WERI-Rb-1 (cell line): Measurements from ENCODE around the gene BTD.

Experiments used
- DNase-seq: peaks from one replicate; pipeline ENCODE4 v3.0.0-alpha.2; 2020
- H3K27ac ChIP-seq: fragments of 250-450 bp; sonication (Bioruptor Pico); 2 replicates; pipeline ENCODE4 v1.5.1; 2020; ENCODE audit warnings: mild to moderate bottlenecking, moderate library complexity
- H3K27me3 ChIP-seq: fragments of 250-450 bp; sonication (Bioruptor Pico); 2 replicates; pipeline ENCODE4 v1.5.1; 2021; ENCODE audit warnings: mild to moderate bottlenecking, low read depth, moderate library complexity; ENCODE audit not compliant: insufficient read depth, severe bottlenecking
- H3K36me3 ChIP-seq: fragments of 250-450 bp; sonication (Bioruptor Pico); 2 replicates; pipeline ENCODE4 v1.5.1; 2020; ENCODE audit warnings: mild to moderate bottlenecking, moderate library complexity
- H3K4me3 ChIP-seq: 2 replicates; pipeline ENCODE4 v1.5.1; 2011; ENCODE audit warnings: low read depth, mild to moderate bottlenecking, control low read depth, low read length
- H3K9me3 ChIP-seq: fragments of 250-450 bp; sonication (Bioruptor Pico); 2 replicates; pipeline ENCODE4 v1.5.1; 2021; ENCODE audit warnings: mild to moderate bottlenecking, moderate library complexity; ENCODE audit not compliant: severe bottlenecking
- CTCF ChIP-seq: IDR thresholded peaks from 2 replicates; pipeline ENCODE4 v1.5.1; 2011; ENCODE audit warnings: low read depth, mild to moderate bottlenecking, control low read depth, inconsistent platforms, low read length

BTD gene

DNA sequence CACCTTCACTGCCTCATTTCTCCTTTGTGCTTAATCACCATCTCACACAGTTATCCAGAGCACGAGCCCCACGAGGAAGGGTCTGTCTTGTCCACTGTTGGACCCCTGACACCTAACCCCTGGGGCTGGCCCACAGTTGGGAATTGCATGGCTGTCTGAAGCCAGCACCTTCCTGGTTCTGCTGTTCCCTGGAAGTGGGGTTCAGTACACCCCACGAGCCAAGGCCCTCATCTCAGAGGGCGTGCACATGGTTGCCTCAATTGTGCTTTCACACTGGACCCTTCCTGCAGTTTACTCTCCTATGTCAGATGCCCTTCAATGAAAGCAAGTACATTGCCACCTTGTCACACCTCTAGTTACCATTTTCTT lies 30.7 kb downstream of the BTD start:
- no peaks in the 10 kb centered on the region for H3K27me3 ChIP-seq
- no peaks in the 10 kb centered on the region for H3K36me3 ChIP-seq
- no peak for TF ChIP-seq CTCF
- no peak overlapping the region for H3K27ac ChIP-seq
- H3K9me3 ChIP-seq = no peaks in the 10 kb centered on the region
- no peak for DNase-seq
- H3K4me3 ChIP-seq = no peak overlapping the region

DNA sequence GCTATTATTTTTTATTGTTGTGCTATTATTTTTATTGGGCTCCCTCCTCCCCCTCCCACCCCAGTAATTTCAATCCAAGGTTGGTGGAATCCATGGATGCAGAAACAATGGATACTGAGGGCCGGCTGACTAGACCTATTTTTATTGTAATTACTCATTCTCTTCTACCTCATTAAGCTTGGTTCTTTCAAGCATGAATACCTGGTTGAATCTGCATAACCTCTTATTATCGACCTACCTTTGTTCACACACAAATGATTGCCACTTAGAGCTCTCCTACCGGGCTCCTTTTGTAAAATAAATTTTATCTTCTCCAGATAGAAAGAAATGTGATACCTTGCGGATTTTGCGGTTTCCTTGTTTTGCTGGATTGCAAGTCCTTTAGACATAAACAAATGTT lies 31.6 kb downstream of the BTD start:
- DNase-seq = no peak
- Histone ChIP-seq H3K27me3 (no peaks in the 10 kb centered on the region), H3K4me3 (no peak overlapping the region), H3K9me3 (no peaks in the 10 kb centered on the region), H3K27ac (no peak overlapping the region), H3K36me3 (no peaks in the 10 kb centered on the region)
- no peak for TF ChIP-seq CTCF

DNA sequence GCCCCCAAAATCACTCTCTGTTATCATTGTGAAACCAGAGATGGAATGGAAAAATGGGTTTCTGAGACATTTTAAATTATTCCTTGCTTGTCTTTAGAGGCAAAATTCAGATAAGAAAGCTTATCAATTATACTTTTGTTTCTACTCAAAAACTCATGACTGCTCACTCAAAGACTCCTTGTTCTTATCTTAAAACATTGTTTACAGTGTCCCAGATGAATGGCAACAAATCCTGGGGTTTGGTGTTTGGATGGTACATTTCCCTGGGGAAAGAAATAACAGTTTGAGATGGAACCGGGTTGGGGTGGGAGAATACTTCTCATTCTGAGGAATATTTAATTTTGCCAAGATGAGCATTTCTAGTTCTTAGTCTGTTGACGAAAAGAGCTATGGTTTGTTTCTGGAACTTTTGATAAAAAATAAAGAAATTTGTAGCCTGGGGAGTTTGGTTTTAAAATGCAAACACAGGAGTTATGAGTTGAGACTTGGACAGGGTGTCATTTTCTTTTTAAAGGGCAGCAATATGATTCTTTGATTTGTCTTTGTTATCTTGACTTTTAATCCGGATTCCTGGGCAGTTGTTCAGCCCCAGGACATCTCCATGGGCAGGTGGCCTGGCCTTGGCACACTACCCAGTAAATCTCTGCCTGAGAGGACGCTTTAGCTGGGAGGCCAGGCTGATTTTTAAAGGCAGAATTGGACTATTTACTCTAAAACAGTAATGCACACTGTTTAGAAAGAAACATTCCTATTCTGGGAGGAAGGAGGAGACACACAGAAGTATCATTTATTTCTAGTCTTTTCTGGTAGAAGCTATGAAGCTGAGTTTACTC lies 32.4 kb downstream of the BTD start:
- Histone ChIP-seq H3K27ac (no peak overlapping the region), H3K4me3 (no peak overlapping the region)

GRCh38 chr3:15634671-15635070 lies 33.1 kb downstream of the BTD start:
- Histone ChIP-seq H3K4me3 (no peak overlapping the region), H3K27ac (no peak overlapping the region), H3K27me3 (no peaks in the 10 kb centered on the region), H3K9me3 (no peaks in the 10 kb centered on the region), H3K36me3 (no peaks in the 10 kb centered on the region)
- TF ChIP-seq CTCF = no peak
- no peak for DNase-seq

More for the DNA sequence above, 32.4 kb downstream of the BTD start:
- no peak for DNase-seq
- no peaks in the 10 kb centered on the region for H3K36me3 ChIP-seq
- no peaks in the 10 kb centered on the region for H3K9me3 ChIP-seq
- no peak for TF ChIP-seq CTCF
- no peaks in the 10 kb centered on the region for H3K27me3 ChIP-seq

DNA sequence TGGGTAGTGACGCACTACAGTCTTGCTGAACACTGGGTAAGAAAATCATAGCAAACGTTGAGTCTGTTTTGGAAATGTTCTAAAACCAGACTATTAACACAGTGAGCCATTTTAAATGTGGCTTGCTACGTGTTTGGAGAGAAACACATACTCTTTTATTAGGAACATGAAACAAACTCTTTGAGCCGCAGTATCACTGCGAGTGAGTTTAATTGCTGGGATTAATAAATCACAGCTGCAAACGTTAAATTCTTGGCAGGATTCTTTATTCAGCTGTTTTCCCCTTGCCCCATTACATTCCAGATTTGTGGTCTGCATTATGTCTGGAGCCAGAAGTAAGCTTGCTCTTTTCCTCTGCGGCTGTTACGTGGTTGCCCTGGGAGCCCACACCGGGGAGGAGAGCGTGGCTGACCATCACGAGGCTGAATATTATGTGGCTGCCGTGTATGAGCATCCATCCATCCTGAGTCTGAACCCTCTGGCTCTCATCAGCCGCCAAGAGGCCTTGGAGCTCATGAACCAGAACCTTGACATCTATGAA lies 33.6 kb downstream of the BTD start:
- Histone ChIP-seq H3K9me3 (no peaks in the 10 kb centered on the region), H3K27ac (no peak overlapping the region), H3K27me3 (no peaks in the 10 kb centered on the region), H3K4me3 (no peak overlapping the region), H3K36me3 (no peaks in the 10 kb centered on the region)
- DNase-seq = no peak
- no peak for TF ChIP-seq CTCF
